Fibroblast of upper back skin (primary cell): ENCODE measurements around the gene KRT32.

ENCODE experiments used
- DNase-seq: peaks from one replicate; pipeline ENCODE4 v3.0.0-alpha.2; 2013

Gene KRT32

DNA sequence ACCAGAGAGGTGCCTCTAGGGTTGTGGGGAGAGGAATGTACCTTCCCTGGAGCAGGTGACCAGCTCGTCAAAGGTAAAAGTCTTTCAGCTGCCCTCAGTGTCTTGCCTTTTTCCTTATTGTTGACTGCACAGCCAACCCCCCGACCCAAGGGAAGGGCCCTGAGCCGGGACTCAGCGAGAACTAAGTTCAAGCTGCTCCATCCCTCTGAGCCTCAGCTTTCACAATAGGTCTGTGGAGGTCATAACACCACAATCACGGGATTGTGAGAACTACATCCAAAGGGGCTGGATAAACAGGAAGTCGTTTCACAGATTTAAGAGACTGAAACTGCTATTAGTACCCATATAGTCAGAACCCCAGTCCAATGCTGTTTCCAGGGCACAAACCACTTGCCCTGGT lies 25.2 kb upstream of the KRT32 start:
- no peak for DNase-seq

DNA sequence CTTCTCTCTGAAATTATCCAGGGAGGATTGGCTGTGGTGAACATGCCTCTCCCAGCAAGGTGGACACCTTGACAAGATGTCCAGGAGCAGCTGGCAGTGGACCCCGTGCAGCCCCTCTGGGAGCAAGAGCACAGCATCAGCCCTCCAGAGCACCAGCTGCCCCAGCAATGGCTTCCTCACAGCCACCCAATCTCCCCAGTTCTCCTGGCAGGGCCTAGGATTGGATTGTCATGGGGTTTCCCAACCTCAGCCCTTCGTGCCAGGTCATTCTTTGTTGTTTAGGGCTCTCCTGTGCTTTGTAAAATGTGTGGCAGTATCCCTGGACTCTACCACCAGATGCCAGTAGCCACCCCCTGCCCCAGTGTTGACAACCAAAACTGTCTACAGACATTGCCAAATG lies 24.3 kb upstream of the KRT32 start:
- no peak for DNase-seq

DNA sequence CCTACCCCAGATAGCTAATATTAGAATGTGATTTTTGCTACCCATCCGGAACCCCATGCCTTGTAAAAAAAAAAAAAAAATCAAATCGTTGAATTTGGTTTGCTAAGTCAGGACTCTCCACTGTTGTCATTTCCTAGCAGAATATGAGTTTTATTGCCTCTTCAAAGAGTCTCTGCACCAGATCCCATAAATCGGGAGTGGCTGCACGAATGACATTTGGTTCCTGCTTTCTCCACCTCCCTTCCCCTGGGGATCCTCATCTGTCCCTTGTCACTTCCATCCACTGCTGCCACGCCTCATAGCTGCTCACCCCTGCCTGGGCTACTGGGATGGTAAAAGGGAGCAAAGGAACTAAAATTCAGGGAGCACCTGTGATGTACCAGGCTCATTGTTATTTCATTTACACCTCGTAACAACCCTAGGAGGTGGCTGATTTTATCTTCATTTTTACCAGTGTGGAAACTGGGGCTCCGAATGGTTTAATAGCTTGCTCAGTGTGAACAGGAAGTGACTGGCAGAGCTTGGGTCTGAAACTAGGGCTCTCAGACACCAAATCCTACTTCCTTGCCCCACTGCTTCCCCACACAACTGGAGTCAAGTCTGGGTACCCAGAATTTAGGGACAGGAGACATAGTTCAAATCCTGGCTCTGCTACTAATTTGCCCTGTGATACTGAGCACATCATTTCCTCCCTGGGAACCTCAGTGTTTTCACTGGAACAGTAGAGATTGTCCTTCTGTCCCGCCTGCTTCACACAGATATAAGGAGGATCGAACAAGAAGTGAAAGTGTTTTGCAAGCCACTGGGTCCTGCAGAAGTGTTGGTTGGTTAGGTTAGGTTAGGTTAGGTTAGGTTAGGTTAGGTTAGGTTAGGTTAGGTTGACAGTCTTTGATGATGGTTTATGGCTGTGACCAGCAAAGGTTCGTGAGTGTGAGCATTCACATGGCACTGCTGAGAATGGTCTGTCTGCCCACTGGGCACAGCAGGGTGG lies 23.1 kb upstream of the KRT32 start:
- no peak for DNase-seq

DNA sequence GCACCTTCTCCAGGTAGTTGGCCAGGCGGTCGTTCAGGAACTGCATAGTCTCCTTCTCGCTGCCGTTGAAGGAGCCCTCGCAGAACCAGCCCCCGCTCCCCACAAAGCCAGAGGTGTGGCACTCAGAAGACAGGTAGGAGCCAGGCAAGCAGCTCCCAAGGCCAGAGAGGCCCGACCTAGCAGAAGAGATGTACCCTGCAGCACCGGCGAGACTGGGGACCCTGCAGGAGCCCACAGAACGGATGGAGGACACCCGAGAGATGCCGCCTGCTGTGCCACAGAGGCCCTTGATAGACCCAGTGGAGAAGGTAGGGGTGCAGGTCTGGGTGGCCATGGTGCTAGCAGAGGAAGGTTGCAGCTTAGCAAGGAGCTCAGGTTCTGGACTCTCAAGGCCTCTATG lies 22.3 kb upstream of the KRT32 start, which contains the start of gene KRT36:
TSS of gene KRT36 (minus strand) at position 380 of the 400 bp plus-strand sequence. CDS start at position 334, 46 bp downstream.
- no peak for DNase-seq

DNA sequence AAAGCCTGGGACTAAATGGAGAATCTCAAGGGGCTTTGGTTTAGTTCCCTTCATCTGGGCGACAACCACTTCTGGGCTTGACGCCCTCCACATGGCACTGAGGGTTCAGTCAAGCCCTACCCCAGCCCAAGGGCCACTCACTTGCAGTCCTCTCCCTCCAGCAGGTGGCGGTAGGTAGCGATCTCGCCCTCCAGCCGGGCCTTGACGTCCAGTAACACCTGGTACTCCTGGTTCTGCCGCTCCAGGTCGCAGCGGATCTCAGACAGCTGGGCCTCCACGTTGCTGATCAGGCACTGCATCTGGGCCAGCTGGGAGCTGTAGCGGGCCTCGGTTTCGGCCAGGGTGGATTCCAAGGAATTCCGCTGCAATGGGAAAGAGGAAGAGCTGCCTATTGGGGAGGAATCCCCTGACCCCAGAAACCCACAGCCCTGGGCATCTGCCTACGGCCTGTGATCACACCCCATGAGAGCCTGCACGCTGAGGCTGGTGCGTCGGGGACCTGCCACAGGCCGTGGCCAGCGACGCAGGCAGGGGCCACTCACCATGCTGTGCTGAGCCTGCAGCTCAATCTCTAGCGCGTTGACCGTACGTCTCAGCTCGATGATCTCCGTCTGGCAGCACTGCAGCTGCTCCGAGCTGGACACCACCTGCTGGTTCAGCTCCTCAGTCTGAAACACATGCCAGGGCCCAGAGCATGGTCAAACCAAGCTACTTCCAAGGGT lies 19.8 kb upstream of the KRT32 start:
- no peak for DNase-seq

DNA sequence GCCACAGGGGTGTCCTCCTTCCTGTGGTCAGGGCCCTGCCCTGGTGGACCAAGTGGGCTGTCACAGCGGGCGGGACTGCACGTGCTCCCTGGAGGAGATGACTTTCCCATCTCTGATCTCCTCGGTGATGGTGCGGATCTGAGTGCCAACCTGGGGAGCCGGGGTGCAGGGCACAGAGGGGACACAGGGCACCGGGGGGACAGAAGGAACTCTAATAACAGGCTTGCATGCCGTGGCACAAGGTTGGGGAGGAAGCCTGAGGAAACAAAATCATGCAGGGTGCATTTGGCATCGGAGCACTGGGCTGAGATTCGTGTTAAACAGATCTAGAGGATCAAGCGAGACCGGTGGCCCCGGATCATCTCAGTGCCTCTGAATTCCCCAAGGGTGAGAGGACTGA lies 19.1 kb upstream of the KRT32 start:
- DNase-seq: no peak

DNA sequence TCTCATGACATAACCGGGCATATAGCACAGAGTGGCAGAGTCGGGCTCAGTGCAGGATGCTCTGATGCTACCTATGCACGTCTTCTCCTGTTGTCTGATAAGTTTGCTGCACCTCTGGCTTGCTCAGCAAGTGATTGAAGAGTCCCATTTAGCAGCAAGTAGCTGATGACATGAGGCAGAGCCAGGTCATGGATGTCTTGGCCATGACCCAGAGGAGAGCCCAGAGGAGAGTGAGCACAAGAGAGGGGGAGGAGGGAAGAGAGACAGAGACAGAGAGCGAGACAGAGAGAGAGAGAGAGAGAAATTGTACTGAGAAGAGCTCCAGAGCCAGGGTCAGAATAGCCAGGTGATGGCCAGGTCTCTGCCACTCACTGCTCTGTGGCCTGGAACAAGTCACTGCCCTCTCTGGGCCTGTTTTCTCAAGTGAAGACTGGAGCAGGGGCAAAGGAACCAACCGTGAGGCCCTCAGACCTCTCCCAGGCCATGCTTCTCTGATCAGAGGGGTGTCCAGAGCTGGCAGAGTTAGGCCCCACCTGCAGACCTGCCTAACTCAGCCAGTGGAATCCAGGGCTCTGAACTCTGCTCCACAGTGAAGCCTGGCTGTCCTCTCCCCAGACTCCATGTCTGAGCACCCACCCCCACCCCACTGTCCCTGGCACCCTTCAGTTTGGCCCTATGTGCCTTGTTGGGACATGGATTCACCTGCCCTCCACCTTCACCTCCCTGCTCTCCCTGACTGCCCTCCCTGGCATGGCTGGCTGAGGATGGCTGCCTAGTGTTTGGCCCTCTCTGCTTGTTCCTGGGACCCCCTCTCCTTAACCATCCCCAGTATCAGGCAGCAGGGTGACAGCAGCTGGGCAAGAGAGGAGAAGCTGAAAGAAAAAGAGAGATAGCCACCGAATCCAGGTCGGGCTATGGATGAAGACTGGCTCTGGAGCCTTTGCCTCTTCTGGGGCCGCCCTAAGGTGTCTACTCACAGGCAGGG lies 18.0 kb upstream of the KRT32 start:
- no peak for DNase-seq

DNA sequence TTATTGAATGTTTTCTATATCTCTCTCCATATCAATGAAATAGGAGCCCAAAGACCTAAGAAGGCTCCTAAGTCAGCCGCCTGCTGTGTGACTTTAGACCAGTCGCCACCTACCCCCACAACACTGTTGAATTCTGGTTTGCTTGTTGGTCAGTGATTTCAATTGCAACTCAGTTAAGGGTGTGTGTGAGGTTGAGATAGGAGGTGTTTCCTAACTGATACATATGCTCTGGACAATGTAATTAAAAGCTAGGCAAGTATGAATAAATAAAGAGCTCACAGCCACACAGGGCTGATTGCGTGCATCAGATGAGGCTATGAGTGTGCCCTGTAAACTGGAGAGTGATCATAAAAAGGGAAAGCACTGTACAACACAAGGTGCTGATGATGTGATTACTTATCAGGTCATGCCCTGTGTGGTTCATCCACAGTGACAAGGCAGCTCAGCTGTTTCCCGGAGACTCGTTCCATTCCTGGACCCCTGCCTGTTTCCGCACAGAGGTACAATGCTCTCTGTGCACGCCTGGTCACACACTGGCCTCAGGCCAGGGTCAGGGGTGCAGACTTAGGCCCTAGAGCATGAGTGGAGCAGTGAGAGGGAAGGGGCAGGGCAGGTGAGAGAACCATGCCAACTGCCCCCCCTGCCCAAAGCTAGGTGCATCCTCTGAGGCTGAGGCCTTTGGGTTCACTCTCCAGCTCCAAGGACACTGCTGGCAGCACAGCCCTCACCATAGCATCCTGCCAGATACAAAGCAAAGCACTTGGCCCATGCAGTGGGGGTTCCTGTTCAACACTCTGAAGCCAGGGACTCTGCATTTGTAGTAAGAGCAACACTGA lies 17.0 kb upstream of the KRT32 start:
- DNase-seq: no peak

DNA sequence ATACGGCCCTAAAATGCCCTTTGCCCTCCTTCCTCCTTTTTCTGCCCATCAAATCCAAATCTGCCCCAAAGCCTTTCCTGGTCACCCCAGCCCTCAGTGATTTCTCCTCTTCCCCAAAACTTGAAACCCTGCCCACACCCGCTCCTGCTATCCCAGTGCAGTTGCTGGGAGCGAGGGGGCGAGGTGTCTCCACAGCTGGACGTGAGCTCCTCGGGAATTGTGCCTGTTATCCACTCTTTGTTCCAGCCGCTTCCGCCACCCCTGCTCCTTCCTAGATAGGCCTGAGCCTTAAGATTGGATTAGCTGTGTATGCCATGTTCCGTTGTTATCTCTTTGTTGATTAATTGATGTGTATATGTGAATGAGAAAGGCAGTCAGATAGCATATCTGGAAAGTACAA lies 16.3 kb upstream of the KRT32 start:
- DNase-seq: no peak

DNA sequence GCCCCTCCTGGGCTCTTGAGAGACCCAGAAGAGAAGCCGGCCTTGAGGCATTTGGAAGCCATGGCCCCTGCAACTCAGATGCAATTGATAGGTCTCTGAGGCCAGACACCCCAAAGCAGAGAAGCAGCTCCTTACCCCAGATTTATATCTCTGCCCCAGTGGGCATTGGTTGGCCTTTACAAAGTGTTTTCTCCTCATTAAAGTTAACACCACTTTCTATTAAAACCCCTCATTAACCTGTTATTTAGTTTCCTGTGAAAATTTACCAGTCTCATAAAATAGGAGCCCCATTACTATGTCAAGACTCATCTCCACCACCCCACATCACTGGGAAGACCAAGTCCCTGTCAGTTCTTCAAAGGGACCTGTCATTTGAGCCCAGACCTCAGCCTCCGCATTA lies 13.8 kb upstream of the KRT32 start, which contains the start of gene KRT35:
TSS of gene KRT35 (minus strand) at position 116 of the 400 bp plus-strand sequence. CDS start at position 62, 54 bp downstream.
- no peak for DNase-seq

DNA sequence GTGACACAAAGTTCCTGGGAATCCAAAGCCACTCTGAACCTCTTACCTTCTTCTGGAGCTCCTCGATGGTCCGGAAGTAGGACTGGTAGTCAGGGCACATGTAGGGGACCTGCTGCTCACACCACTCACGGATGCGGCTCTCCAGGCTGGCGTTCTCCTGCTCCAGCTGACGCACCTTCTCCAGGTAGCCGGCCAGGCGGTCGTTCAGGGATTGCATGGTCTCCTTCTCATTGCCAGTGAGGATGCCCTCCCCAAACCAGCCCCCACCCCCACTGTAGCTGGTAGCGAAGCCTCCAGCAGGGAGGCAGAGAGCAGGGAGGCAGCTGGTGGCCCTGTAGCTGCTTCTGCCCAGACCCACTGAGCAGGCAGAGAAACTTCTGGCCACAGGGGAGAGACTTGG lies 13.4 kb upstream of the KRT32 start:
- no peak for DNase-seq

DNA sequence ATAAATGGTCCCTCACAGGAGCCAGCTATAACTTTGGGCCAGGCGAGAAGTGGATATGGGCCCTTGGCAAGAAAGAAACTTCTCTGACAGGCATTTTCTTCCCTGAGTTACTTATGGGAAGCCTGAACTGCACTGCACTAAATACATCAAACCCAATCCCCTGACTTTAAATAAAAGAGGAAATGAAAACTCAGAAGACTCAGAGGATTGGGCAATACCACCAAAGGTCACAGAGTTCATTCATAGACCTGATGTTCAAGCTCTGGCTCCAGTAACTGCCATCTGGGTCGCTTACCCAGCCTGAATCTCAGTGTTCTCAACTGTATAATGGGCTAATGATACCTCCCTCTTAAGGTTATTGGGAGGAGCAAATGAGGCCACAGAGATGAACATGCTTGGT lies 12.9 kb upstream of the KRT32 start:
- no peak for DNase-seq

DNA sequence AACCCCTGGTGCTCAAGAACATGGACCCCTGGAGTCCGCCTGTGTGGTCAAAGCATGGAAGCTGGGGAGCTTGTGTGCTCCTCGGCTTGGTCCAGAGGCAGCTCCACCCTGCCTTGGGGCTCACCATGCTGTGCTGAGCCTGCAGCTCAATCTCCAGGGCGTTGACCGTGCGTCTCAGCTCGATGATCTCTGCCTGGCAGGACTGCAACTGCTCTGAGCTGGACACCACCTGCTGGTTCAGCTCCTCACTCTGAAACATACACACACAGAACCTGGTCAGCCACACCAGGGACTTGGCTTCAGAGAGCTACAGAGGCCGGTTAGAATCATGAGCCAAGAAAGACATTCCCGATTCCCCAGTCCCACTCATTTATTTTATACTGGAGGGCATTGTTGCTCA lies 11.1 kb upstream of the KRT32 start:
- DNase-seq: no peak

DNA sequence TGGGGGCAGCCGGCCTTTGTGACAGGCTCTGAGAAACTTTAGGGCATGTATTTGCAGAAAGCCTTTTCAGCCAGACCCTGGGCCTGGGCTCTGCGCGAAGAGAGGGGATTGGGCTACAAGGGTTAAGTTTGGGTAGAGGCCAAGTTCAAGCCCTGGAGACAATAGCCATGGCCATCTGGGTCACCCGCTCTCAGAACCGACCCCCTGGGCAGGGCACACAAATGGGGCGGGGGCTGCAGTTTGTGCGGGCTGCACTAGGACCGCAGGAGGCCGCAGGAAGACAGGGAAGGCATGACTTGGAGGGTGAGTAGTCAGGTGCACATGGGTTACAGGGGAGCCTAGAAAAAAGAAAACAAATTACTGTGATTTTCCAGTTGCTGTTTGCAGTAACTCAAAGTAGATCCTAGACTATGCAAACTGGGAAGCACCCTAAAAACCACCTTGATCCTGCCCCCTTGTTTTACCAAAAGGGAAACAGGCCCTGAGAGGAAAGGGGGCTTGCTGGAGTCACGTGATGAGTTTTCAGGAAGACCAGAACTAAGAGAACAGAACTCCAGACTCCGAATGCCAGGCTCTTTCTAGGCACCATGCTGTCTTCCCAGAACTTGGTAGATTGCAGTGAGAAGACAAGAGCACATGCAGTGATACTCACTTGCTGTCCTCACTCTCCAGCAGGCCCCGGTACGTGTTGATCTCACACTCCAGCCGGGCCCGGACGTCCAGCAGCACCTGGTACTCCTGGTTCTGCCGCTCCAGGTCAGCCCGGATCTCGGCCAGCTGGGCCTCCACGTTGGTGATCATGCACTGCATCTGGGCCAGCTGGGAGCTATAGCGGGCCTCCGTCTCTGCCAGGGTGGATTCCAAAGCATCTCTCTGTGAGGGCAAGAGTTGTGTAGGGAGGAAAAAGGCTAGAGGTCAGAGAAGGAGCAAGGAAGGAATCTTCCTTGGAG lies 10.0 kb upstream of the KRT32 start:
- DNase-seq: no peak

DNA sequence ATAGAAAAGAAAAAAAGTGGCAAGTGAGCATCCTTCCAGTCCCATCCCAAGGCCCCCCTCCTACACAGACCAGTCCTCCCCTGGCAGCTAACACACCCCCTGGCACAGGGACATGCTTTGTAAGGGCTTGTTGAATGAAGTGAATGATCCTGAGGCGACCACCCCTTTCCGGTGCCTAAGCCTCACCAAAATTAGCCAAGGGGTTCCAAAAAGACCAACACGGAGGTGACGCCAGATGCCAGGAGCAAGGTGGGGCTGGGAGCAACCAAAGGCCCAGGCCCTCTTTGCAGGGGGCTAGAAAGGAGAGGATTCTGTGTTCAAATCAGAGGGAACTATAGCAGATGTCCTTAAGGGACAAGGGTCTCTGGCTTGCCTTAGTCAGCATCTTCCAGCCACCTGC lies 8.2 kb upstream of the KRT32 start:
- no peak for DNase-seq

DNA sequence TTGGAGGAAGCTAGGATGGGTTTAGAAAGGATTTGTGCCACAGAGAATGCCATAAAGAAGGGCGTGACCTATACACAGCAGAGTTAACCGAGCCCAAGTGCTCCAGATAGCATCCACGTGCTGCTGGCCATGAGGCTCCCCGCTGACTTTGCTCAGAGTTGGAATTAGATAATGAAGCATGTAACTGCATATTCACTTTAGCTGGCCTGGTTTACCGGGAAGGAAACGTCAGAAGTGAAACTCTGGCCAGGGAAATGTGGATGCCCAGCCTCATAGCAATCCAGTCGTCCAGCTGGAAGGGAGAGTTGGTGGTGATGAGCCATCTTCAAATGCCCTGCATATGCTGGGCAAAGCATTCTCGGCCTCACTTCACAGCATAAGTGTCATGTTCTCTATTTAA lies 7.7 kb upstream of the KRT32 start:
- no peak for DNase-seq

DNA sequence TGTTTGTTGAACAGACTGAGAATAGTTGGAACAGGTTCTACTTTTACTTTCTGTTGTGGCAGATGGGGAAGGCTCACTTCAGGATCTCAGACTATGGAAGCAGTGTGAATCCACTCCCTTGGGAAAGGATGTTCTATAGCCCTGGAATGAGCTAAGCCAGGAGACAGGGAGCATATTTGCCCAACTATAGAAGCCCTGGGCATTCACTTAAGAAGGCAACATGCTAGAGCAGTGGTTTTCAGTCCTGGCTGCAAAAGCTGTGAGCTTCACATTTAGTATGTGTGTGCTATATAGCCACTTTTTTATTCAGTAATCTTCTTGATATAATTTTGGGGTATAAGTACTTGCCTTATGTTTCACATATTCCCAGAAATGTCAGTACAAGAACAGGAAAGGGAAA lies 1.2 kb upstream of the KRT32 start:
- no peak for DNase-seq

DNA sequence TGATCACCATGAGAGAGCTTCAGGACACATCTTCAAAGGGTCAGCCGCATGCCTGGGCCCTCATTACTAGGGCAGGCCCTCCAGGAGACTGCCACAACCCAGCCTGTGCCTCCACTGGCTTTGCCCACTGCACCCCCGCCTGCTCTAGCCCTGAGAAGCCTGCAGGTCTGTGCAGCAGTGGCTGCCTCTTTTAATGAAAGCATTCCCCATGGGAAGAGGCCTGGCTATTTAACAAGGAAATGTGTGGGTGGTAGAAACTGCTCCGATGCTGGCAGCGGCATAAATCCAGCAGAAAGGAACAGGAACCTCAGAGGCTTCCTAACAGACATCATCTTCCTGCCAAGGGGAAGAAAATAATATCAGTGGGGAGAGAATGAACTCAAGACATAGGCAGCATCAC lies 375 bp upstream of the KRT32 start:
- no peak for DNase-seq

DNA sequence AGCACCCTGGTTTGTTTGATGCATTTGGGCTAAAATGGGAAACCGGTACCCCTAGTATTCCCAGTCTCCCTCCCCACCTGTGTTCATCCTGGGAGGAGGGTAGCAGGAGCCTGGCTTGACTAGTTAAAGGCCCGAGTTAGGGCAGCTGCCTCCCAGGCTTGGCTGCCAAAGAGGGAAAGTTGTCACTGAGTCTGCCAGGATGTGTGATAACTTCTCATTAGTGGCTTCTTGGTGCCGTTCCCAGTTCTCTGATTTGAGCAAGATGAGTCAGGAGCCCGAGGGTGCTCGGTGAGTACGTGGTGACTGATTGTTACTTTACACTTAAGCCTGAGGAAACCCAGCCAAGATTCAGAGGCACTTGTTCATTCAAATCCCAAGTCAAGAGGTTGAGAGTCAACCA lies 2.5 kb downstream of the KRT32 start:
- peak; percentile 86 for DNase-seq

DNA sequence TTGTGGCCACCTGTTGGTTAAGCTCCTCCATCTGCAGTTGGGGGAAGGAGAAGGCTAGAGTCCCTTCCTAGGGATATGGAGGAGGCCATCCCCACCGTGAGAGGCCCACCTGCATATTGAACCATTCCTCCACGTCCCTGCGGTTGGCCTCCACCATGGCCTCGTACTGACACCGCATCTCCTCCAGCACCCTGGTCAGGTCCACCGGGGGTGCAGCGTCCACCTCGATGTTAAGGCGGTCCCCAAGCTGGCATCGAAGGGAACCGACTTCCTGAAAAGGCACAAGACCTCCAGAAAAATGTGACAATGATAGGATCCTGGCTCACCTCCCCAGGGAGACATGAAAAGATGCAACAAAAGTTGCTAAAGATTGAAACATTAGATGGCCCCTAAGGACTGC lies 3.0 kb downstream of the KRT32 start:
- DNase-seq: no peak

DNA sequence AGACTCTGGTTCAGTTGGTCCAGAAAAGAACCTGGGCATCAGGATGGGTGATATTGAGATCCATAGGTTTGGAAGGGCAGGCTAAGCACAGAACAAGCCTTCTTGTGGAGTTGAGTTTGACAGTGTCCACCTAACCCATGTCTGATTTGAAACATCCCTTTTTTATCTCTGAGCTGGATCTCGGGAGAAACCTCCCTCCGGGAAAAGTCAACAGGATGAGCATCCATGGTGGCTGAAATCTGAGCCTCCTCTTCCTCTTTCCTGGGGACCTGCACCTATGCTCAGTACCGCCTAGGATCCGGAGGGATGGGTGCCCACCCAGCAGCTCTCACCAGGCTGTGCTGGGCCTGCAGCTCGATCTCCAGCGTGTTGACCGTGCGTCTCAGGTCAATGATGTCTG lies 3.4 kb downstream of the KRT32 start:
- no peak for DNase-seq
